SH-SY5Y (cell line): ENCODE measurements around the gene AK8.

ENCODE experiments used
- GATA2 ChIP-seq: IDR thresholded peaks from 2 replicates; pipeline ENCODE4 v1.6.1; 2011; ENCODE audit warnings: mild to moderate bottlenecking, low read depth, low read length
- GATA3 ChIP-seq: IDR thresholded peaks from 2 replicates; pipeline ENCODE4 v1.6.1; 2011; ENCODE audit warnings: low read depth, mild to moderate bottlenecking, low read length, moderate library complexity

GRCh38 chr9:132880324-132880661 lies 2.2 kb upstream of the AK8 start:
- TF ChIP-seq GATA3 (no peak), GATA2 (no peak)
